ENCODE data around the gene GATAD2A. TPM values are rescaled to one million over a fixed set of nuclear protein-coding genes. Genes with fewer than 3 reads are reported as not detected.
A peak's percentile ranks its signal among the peaks of the same experiment; 100 is the strongest.

Gene GATAD2A
- polyA plus RNA-seq, 1 experiment: 22.0 TPM

GRCh38 chr19:19475015-19475765 is 69.7 kb downstream of the GATAD2A start:
- Histone ChIP-seq H3K27ac (ENCODE audit: low read depth, low read length) (no peak overlapping the region), H3K27me3 (ENCODE audit: control insufficient read depth, insufficient read depth, low read length) (no peaks in the 10 kb centered on the region), H3K9me3 (ENCODE audit: control insufficient read depth, insufficient read depth, low read length) (no peaks in the 10 kb centered on the region), H3K4me3 (ENCODE audit: low read depth, low read length) (no peak overlapping the region)
- CTCF ChIA-PET: interaction anchor here (0.7 to 2.0 kb wide), 8 partner anchors 9 to 133 kb away, joined by 3 to 8 read pairs (median 4); partner anchors contain the start of gene GATAD2A
- TF ChIP-seq CTCF (IDR thresholded peaks at IDR 0.05; ENCODE audit: low read depth, low read length): no peak
- no peak for DNase-seq (ENCODE audit: low read depth, low spot score)
- POLR2A ChIA-PET: interaction anchor here (0.8 kb wide), 1 partner anchor 70 kb away, joined by 3 read pairs; the partner anchor contains the start of gene GATAD2A

- Histone ChIP-seq H3K4me3 (ENCODE audit: low read depth, low read length) (no peak overlapping the region), H3K27ac (ENCODE audit: low read depth, low read length) (no peak overlapping the region), H3K27me3 (ENCODE audit: control insufficient read depth, insufficient read depth, low read length) (no peaks in the 10 kb centered on the region), H3K9me3 (ENCODE audit: control insufficient read depth, insufficient read depth, low read length) (no peaks in the 10 kb centered on the region)
- peak; percentile 60 for TF ChIP-seq CTCF (IDR thresholded peaks at IDR 0.05; ENCODE audit: low read depth, low read length)
- ChIA-PET POLR2A (no interaction called here), CTCF (interaction anchor here (0.7 to 2.0 kb wide), 9 partner anchors 8 to 134 kb away, joined by 3 to 8 read pairs (median 3); partner anchors contain the start of gene GATAD2A)
- DNase-seq (ENCODE audit: low read depth, low spot score): no peak
These were observed 70.7 kb downstream of the GATAD2A start for GRCh38 chr19:19475849-19476828.

- CTCF ChIA-PET: interaction anchor here (1.1 kb wide), 1 partner anchor 10 kb away, joined by 3 read pairs; no protein-coding TSS in a partner anchor
- POLR2A ChIA-PET: no interaction called here
- DNase-seq (ENCODE audit: low read depth, low spot score): no peak
- Histone ChIP-seq H3K9me3 (ENCODE audit: control insufficient read depth, insufficient read depth, low read length) (no peaks in the 10 kb centered on the region), H3K4me3 (ENCODE audit: low read depth, low read length) (no peak overlapping the region), H3K27me3 (ENCODE audit: control insufficient read depth, insufficient read depth, low read length) (no peaks in the 10 kb centered on the region), H3K27ac (ENCODE audit: low read depth, low read length) (no peak overlapping the region)
- no peak for TF ChIP-seq CTCF (IDR thresholded peaks at IDR 0.05; ENCODE audit: low read depth, low read length)
These were observed 72.4 kb downstream of the GATAD2A start for GRCh38 chr19:19477705-19478383.

- no peak for TF ChIP-seq CTCF (IDR thresholded peaks at IDR 0.05; ENCODE audit: low read depth, low read length)
- Histone ChIP-seq H3K27ac (ENCODE audit: low read depth, low read length) (no peak overlapping the region), H3K27me3 (ENCODE audit: control insufficient read depth, insufficient read depth, low read length) (no peaks in the 10 kb centered on the region), H3K9me3 (ENCODE audit: control insufficient read depth, insufficient read depth, low read length) (no peaks in the 10 kb centered on the region), H3K4me3 (ENCODE audit: low read depth, low read length) (no peak overlapping the region)
- DNase-seq (ENCODE audit: low read depth, low spot score): no peak
- ChIA-PET POLR2A (no interaction called here), CTCF (interaction anchor here (3.5 kb wide), 1 partner anchor 10 kb away, joined by 14 read pairs; no protein-coding TSS in a partner anchor)
These were observed 75.2 kb downstream of the GATAD2A start for GRCh38 chr19:19480688-19481087.

Data from AG04450 (cell line).